ENCODE results near the gene RAP2C. TPM values are rescaled to one million over a fixed set of nuclear protein-coding genes. Genes with fewer than 3 reads are reported as not detected.
A peak's percentile ranks its signal among the peaks of the same experiment; 100 is the strongest.

The RAP2C gene
- total RNA-seq, 2 donors from 2014 or later, result 39.7 to 60.8 TPM

DNA sequence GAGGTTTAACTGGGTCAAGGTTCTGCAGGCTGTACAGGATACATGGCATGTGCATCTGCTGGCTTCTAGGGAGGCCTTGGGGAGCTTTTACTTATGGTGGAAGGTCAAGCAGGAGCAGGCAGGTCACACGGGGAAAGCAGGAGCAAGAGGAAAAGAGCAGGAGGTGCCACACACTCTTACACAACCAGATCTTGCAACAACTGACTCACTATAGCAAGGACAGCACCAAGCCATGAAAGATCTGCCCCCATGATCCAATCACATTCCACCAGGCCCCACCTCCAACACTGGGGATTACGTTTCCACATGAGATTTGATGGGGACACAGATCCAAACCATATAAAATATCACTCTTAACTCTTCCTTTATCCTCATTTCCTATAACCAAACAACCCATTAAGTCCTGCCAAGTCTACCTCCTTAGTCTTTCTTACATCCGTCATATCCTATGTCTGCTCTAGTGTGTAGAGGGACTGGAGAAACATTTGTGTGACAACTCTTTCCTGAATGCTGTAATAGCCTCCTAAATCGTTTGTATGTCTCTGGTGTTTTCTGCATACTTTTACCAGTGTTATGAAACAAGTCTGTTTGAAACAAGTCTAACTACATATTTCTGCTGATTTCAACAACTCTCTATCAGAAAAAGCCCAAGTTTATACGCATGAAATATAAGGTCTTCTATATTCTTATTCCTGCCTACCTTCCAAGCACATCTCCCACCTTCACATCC lies 8.3 kb upstream of the RAP2C start:
- no peaks in the 10 kb centered on the region for H3K27me3 ChIP-seq (ENCODE audit: control insufficient read depth, insufficient read depth, low read length, poor library complexity, severe bottlenecking)
- H3K9me3 ChIP-seq (ENCODE audit: control insufficient read depth, low read length), result no peaks in the 10 kb centered on the region
- H3K9ac ChIP-seq (ENCODE audit: extremely low read depth, low read length, poor library complexity, severe bottlenecking), result no peak overlapping the region
- no peak overlapping the region for H3K4me3 ChIP-seq (ENCODE audit: low read length)
- Mint-ChIP-seq H3K4me1 (no peaks in the 10 kb centered on the region), H3K27ac (no peak overlapping the region), H3K27me3 (ENCODE audit: insufficient read depth) (no peaks in the 10 kb centered on the region), H3K36me3 (ENCODE audit: low read depth) (no peaks in the 10 kb centered on the region), H3K4me3 (no peak overlapping the region), H3K9me3 (no peaks in the 10 kb centered on the region)
- 86 to 100% methylated on average over 1 to 5 of the region's 5 CpGs for WGBS, 2 experiments (ENCODE audit: insufficient coverage in 1 of 2, insufficient read length in 1 of 2)
- no peak for TF ChIP-seq CTCF (conservative IDR thresholded peaks at IDR 0.05)
- no peak overlapping the region for H3K27ac ChIP-seq (ENCODE audit: low read depth, low read length)
- H3K4me1 ChIP-seq (ENCODE audit: control insufficient read depth, insufficient read depth, low read length), result no peaks in the 10 kb centered on the region
- DNase-seq, result no peak
- no peaks in the 10 kb centered on the region for H3K36me3 ChIP-seq (ENCODE audit: control insufficient read depth, insufficient read depth, low read length)

- no peak overlapping the region for H3K27ac ChIP-seq (ENCODE audit: low read depth, low read length)
- H3K9ac ChIP-seq (ENCODE audit: extremely low read depth, low read length, poor library complexity, severe bottlenecking), result no peak overlapping the region
- no peaks in the 10 kb centered on the region for H3K27me3 ChIP-seq (ENCODE audit: control insufficient read depth, insufficient read depth, low read length, poor library complexity, severe bottlenecking)
- TF ChIP-seq CTCF (conservative IDR thresholded peaks at IDR 0.05), result peak; percentile 85
- H3K9me3 Mint-ChIP-seq, result no peaks in the 10 kb centered on the region
- no peaks in the 10 kb centered on the region for H3K4me1 Mint-ChIP-seq
- H3K36me3 Mint-ChIP-seq (ENCODE audit: low read depth), result no peaks in the 10 kb centered on the region
- H3K4me3 Mint-ChIP-seq, result no peak overlapping the region
- H3K4me3 ChIP-seq (ENCODE audit: low read length), result no peak overlapping the region
- WGBS, 2 experiments (ENCODE audit: insufficient coverage in 1 of 2, insufficient read length in 1 of 2), result 63 to 100% methylated on average over 1 to 4 of the region's 4 CpGs
- H3K36me3 ChIP-seq (ENCODE audit: control insufficient read depth, insufficient read depth, low read length), result no peaks in the 10 kb centered on the region
- no peaks in the 10 kb centered on the region for H3K9me3 ChIP-seq (ENCODE audit: control insufficient read depth, low read length)
- no peaks in the 10 kb centered on the region for H3K4me1 ChIP-seq (ENCODE audit: control insufficient read depth, insufficient read depth, low read length)
- H3K27ac Mint-ChIP-seq, result no peak overlapping the region
- H3K27me3 Mint-ChIP-seq (ENCODE audit: insufficient read depth), result no peaks in the 10 kb centered on the region
- DNase-seq, result no peak
Measured at GRCh38 chrX:132226169-132226568, 6.9 kb upstream of the RAP2C start.

GRCh38 chrX:132218100-132218812 lies 991 bp downstream of the RAP2C start:
- WGBS, 2 experiments (ENCODE audit: insufficient coverage in 1 of 2, insufficient read length in 1 of 2), result 1% methylated on average over 45 of the region's 45 CpGs; no CpG with 5 or more reads in 1 of the 2 experiments
- H3K36me3 ChIP-seq (ENCODE audit: control insufficient read depth, insufficient read depth, low read length), result peaks cover 17% of the 10 kb centered on the region
- no peak for TF ChIP-seq CTCF (conservative IDR thresholded peaks at IDR 0.05)
- peak overlapping the region; percentile 93 for H3K4me3 ChIP-seq (ENCODE audit: low read length)
- Mint-ChIP-seq H3K9me3 (no peaks in the 10 kb centered on the region), H3K27ac (peak overlapping the region; percentile 88), H3K4me1 (peaks cover 27% of the 10 kb centered on the region), H3K36me3 (ENCODE audit: low read depth) (peaks cover 14% of the 10 kb centered on the region), H3K4me3 (peak overlapping the region; percentile 92), H3K27me3 (ENCODE audit: insufficient read depth) (no peaks in the 10 kb centered on the region)
- H3K27ac ChIP-seq (ENCODE audit: low read depth, low read length), result no peak overlapping the region
- peak overlapping the region; percentile 62 for H3K9ac ChIP-seq (ENCODE audit: extremely low read depth, low read length, poor library complexity, severe bottlenecking)
- peak; percentile 90 for DNase-seq
- H3K27me3 ChIP-seq (ENCODE audit: control insufficient read depth, insufficient read depth, low read length, poor library complexity, severe bottlenecking), result no peaks in the 10 kb centered on the region
- H3K9me3 ChIP-seq (ENCODE audit: control insufficient read depth, low read length), result no peaks in the 10 kb centered on the region
- no peaks in the 10 kb centered on the region for H3K4me1 ChIP-seq (ENCODE audit: control insufficient read depth, insufficient read depth, low read length)
